Hepatic stellate cell (primary cell): ENCODE results near the gene RIOK1.
A peak's percentile ranks its signal among the peaks of the same experiment; 100 is the strongest.
"Not testable (repeated sequence)": the region's sequence is repeated elsewhere in the genome, so short reads cannot be mapped to it uniquely, and the experiment has no call there.

ENCODE experiments used
- DNase-seq: peaks from one replicate; pipeline ENCODE4 v3.0.0; 2011; ENCODE audit warnings: low spot score

The RIOK1 gene

GRCh38 chr6:7389451-7390225 is at the start of gene RIOK1, which contains the start of gene CAGE1:
TSS of gene RIOK1 (plus strand) at chr6:7389808. CDS start at chr6:7390003, 195 bp downstream.
TSS of gene CAGE1 (minus strand) at chr6:7389742. CDS start at chr6:7387173, 2,569 bp downstream.
- peak; percentile 94 for DNase-seq

- DNase-seq, result no peak
Measured at GRCh38 chr6:7341271-7341670, 48.3 kb upstream of the RIOK1 start.

GRCh38 chr6:7341989-7342742 is 47.4 kb upstream of the RIOK1 start:
- DNase-seq, result no peak

- DNase-seq, result no peak
Measured at GRCh38 chr6:7343546-7344475, 45.8 kb upstream of the RIOK1 start.

- not testable (repeated sequence) for DNase-seq
Measured at GRCh38 chr6:7344773-7345450, 44.7 kb upstream of the RIOK1 start.

- not testable (repeated sequence) for DNase-seq
Measured at GRCh38 chr6:7347551-7347997, 42.0 kb upstream of the RIOK1 start.

- not testable (repeated sequence) for DNase-seq
Measured at GRCh38 chr6:7350591-7350990, 39.0 kb upstream of the RIOK1 start.

GRCh38 chr6:7351916-7352315 is 37.7 kb upstream of the RIOK1 start:
- not testable (repeated sequence) for DNase-seq

GRCh38 chr6:7367408-7367807 is 22.2 kb upstream of the RIOK1 start:
- no peak for DNase-seq

GRCh38 chr6:7373739-7374138 is 15.9 kb upstream of the RIOK1 start:
- no peak for DNase-seq

- no peak for DNase-seq
Measured at GRCh38 chr6:7377961-7378360, 11.6 kb upstream of the RIOK1 start.

- no peak for DNase-seq
Measured at GRCh38 chr6:7378740-7379139, 10.9 kb upstream of the RIOK1 start.

GRCh38 chr6:7381092-7381491 is 8.5 kb upstream of the RIOK1 start:
- DNase-seq, result no peak

GRCh38 chr6:7389162-7389450 is 502 bp upstream of the RIOK1 start:
- peak; percentile 53 for DNase-seq

- no peak for DNase-seq
Measured at GRCh38 chr6:7390226-7390878, 744 bp downstream of the RIOK1 start.

- no peak for DNase-seq
Measured at GRCh38 chr6:7391151-7391550, 1.5 kb downstream of the RIOK1 start.

GRCh38 chr6:7392402-7392801 is 2.8 kb downstream of the RIOK1 start:
- DNase-seq, result no peak

- no peak for DNase-seq
Measured at GRCh38 chr6:7401075-7401474, 11.5 kb downstream of the RIOK1 start.

GRCh38 chr6:7402716-7403115 is 13.1 kb downstream of the RIOK1 start:
- DNase-seq, result no peak

GRCh38 chr6:7404546-7404945 is 14.9 kb downstream of the RIOK1 start:
- no peak for DNase-seq

GRCh38 chr6:7406743-7407142 is 17.1 kb downstream of the RIOK1 start:
- no peak for DNase-seq
